Measurements from ENCODE around the gene HSBP1L1. TPM values are rescaled to one million over a fixed set of nuclear protein-coding genes. Genes with fewer than 3 reads are reported as not detected.
"Not testable (repeated sequence)": the region's sequence is repeated elsewhere in the genome, so short reads cannot be mapped to it uniquely, and the experiment has no call there.

HSBP1L1 gene
- total and polyA plus RNA-seq, 2 donors = 4.9 to 8.6 TPM

DNA sequence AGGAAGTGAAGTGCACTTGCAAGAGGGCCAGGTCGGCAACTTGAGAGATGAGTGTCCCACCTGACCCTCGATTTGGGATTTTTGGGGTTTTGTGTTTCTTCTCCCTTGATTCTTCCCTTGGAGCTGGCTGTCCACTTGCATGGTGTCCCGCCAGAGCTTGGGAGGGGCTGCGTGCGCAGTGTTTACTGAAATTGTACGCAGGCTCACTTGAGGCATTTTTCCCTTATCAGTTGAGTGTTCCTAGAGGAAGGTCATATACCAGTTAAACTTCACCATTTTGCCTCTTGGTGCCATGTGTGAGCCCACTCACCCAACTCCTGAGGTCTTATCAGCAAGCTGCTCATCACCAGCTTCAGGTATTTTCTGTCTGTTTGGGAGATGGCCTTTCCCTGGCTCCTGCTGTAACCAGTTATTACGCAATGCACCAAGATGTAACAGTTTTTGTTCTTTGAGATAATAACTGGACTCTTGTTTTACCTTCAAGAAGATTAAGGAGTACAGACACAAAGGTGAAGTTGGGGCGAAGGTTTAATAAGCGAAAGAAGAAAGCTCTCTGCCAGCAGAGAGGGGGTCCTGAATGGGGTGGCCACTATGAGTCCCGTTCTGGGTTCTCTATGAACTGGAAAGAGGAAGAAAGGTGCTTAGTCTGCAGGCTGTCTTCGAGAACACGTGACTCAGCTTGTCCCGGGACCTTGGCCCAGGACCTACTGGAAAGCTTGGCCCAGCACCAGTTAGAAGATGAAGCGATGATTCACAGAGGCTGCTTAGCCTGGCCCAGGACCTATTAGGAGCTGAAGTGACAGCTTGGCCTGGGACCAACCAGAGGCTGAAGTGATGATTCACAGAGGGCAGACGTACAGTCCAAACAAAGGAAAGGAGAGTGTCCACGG lies 45.5 kb downstream of the HSBP1L1 start:
- 77% methylated on average over 16 of the region's 16 CpGs for WGBS
- Histone ChIP-seq H3K36me3 (ENCODE audit: insufficient read depth) (no peaks in the 10 kb centered on the region), H3K4me1 (ENCODE audit: insufficient read depth) (no peaks in the 10 kb centered on the region), H3K27ac (ENCODE audit: low read depth) (no peak overlapping the region), H3K4me3 (ENCODE audit: low read depth, low read length) (no peak overlapping the region)
- DNase-seq (ENCODE audit: extremely low spot score) = no peak

DNA sequence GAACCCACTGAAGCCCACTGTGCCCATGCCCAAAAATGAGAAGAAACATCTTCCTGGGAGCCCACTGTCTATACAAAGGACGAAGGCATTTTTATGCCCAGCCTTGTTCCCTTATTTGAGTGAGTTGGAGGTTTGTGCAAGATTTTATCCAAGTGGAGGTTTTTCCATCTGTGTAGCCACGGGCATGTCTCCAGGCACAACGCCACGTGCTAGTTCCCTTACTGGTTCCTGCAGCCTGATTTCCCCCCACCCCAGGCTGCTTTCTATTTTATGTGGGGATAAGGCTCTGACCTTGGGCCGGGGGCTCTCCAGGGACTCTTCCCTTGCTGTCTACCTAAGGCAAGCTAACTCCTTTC lies 46.1 kb downstream of the HSBP1L1 start:
- DNase-seq (ENCODE audit: extremely low spot score) = no peak
- Histone ChIP-seq H3K36me3 (ENCODE audit: insufficient read depth) (no peaks in the 10 kb centered on the region), H3K27ac (ENCODE audit: low read depth) (no peak overlapping the region), H3K4me3 (ENCODE audit: low read depth, low read length) (no peak overlapping the region), H3K4me1 (ENCODE audit: insufficient read depth) (no peaks in the 10 kb centered on the region)
- WGBS = 73% methylated on average over 5 of the region's 5 CpGs

DNA sequence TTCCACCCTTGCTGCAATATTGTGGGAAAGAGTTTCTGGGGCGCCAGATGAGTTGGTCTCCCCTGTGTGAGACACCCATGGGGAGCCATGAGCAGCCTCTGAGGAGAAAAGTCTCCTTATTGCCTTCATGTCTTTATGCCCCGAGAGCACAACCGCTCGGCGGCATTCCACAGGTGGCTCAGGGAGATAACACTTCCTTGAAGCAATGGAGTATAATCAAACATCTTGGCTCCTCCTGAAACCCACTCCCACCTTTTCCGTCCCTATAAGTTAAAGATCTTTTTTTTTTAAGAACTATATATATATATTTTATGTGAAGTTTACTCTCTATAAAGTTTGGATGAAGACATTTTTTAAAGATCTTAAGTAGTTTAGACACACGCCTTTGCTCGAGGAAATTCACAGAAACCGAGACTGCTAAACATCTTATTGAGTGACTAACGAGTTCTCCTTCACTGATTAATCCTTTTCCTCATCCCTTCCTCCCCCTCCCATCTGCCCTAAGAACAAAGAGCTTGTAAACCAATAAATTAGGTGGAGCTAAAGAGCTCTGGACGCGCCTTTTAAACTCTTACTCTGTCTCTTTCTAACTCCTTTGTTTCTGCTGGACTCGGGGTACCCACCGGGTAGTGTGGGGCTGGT lies 47.2 kb downstream of the HSBP1L1 start:
- 91% methylated on average over 14 of the region's 14 CpGs for WGBS
- H3K27ac ChIP-seq (ENCODE audit: low read depth); DNase-seq (ENCODE audit: extremely low spot score); H3K36me3 ChIP-seq (ENCODE audit: insufficient read depth); H3K4me3 ChIP-seq (ENCODE audit: low read depth, low read length); H3K4me1 ChIP-seq (ENCODE audit: insufficient read depth): not testable (repeated sequence)

DNA sequence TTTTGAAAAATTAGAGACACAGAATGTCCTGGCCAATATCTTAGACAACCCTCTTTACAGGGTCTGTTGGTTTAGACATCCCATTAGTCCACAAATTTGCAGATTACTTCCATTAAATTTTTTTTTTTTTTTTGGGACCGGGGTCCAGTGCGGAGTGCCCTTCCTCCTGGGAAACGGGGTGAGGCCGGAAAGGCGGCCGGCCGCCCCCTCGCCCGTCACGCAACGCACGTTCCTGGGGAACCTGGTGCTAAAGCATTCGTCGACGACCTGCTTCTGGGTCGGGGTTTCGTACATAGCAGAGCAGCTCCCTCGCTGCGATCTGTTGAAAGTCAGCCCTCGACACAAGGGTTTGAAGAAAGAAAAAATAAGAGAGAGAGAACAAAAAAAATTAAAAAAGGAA lies 48.3 kb downstream of the HSBP1L1 start:
- WGBS = 98% methylated on average over 20 of the region's 20 CpGs
- Histone ChIP-seq H3K4me1 (ENCODE audit: insufficient read depth) (no peaks in the 10 kb centered on the region), H3K27ac (ENCODE audit: low read depth) (no peak overlapping the region), H3K4me3 (ENCODE audit: low read depth, low read length) (no peak overlapping the region), H3K36me3 (ENCODE audit: insufficient read depth) (no peaks in the 10 kb centered on the region)
- no peak for DNase-seq (ENCODE audit: extremely low spot score)

Other genes starting within 250 kb of the HSBP1L1 start
- gene KCNG2, start 166.7 kb upstream of the HSBP1L1 start, total RNA-seq = 0.21 TPM
- gene KCNG2, start 166.7 kb upstream of the HSBP1L1 start, polyA plus RNA-seq = 0.46 TPM
- gene SLC66A2, start 13.0 kb upstream of the HSBP1L1 start, total RNA-seq = 14.8 TPM
- gene SLC66A2, start 13.0 kb upstream of the HSBP1L1 start, polyA plus RNA-seq = 47.8 TPM
- 31.0 TPM for gene TXNL4A, start 23.9 kb downstream of the HSBP1L1 start, total RNA-seq
- 66.9 TPM for gene TXNL4A, start 23.9 kb downstream of the HSBP1L1 start, polyA plus RNA-seq
- gene RBFA, start 69.8 kb downstream of the HSBP1L1 start, total RNA-seq = 33.3 TPM
- gene RBFA, start 69.8 kb downstream of the HSBP1L1 start, polyA plus RNA-seq = 22.7 TPM
- gene ADNP2, start 144.6 kb downstream of the HSBP1L1 start, total RNA-seq = 23.7 TPM
- 11.2 TPM for gene ADNP2, start 144.6 kb downstream of the HSBP1L1 start, polyA plus RNA-seq

Data from urinary bladder (tissue), 4 donors.